ENCODE measurements around the gene FRMD6.

DNA sequence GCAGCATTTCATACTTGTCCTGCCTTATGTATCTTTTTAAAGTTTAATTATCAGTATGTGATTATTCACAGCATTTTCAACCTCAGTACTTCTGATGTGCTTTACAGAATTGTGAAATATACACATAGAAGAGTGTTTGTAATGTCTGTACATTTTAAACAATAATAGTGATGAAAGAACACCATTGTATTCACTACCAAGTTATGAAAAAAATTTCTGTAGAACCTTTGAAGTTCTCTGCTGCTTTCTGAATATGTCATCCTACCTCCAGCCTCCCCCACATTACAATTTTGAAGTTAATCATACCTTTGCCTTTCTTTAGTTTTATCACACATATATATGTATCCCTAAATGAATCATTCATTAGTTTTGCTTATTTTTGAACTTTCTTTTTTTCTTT is 24.8 kb downstream of the FRMD6 start:
- TF ChIP-seq, protein P1, sequence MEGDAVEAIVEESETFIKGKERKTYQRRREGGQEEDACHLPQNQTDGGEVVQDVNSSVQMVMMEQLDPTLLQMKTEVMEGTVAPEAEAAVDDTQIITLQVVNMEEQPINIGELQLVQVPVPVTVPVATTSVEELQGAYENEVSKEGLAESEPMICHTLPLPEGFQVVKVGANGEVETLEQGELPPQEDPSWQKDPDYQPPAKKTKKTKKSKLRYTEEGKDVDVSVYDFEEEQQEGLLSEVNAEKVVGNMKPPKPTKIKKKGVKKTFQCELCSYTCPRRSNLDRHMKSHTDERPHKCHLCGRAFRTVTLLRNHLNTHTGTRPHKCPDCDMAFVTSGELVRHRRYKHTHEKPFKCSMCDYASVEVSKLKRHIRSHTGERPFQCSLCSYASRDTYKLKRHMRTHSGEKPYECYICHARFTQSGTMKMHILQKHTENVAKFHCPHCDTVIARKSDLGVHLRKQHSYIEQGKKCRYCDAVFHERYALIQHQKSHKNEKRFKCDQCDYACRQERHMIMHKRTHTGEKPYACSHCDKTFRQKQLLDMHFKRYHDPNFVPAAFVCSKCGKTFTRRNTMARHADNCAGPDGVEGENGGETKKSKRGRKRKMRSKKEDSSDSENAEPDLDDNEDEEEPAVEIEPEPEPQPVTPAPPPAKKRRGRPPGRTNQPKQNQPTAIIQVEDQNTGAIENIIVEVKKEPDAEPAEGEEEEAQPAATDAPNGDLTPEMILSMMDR (IDR thresholded peaks at IDR 0.05): no peak
- TF ChIP-seq EZH2 (IDR thresholded peaks at IDR 0.05): no peak
- TF ChIP-seq EZH2phosphoT487 (IDR thresholded peaks at IDR 0.05): no peak

Data from neural progenitor cell (in vitro differentiated cells).